Esophagus muscularis mucosa (tissue), 4 donors: ENCODE results near the gene C6orf62. TPM values are rescaled to one million over a fixed set of nuclear protein-coding genes. Genes with fewer than 3 reads are reported as not detected.

Experiments used
- DNase-seq: peaks from one replicate; pipeline ENCODE4 v3.0.0-alpha.2; 2017; ENCODE audit errors: extremely low spot score
- H3K27ac ChIP-seq, 4 donors: fragments of 200-600 bp; sonication (generic); replicated peaks in 1 of 4; 1 replicate in 3 of 4; 2 replicates in 1 of 4; pipeline ENCODE4 v1.5.1; 2016 to 2019; ENCODE audit warnings: mild to moderate bottlenecking in 1 of 4
- H3K27me3 ChIP-seq, 4 donors: fragments of 200-600 bp; sonication (generic); one replicate each; pipeline versions ENCODE4 v1.5.1 to v1.6.0; 2016 to 2019
- H3K36me3 ChIP-seq, 4 donors: fragments of 200-600 bp; sonication (generic); one replicate each; pipeline ENCODE4 v1.5.1; 2016 to 2019
- H3K4me1 ChIP-seq, 4 donors: fragments of 200-600 bp; sonication (generic); one replicate each; pipeline ENCODE4 v1.5.1; 2016 to 2019
- H3K4me3 ChIP-seq, 4 donors: fragments of 200-600 bp; sonication (generic); 1 replicate in 2 of 4; 2 replicates in 2 of 4; pipeline ENCODE4 v1.5.1; 2016 to 2019; ENCODE audit warnings: mild to moderate bottlenecking in 4 of 4, moderate library complexity in 1 of 4
- H3K9me3 ChIP-seq, 4 donors: fragments of 200-600 bp; sonication (generic); 1 replicate in 3 of 4; 2 replicates in 1 of 4; pipeline ENCODE4 v1.5.1; 2016 to 2019
- CTCF ChIP-seq, 3 experiments: fragments of 200-600 bp in 2 of 3; fragments of 450-650 bp in 1 of 3; sonication (generic) in 2 of 3; IDR thresholded peaks; one replicate each; pipeline ENCODE4 v1.5.1; 2017 to 2019; ENCODE audit warnings: antibody characterized with exemption in 3 of 3, mild to moderate bottlenecking in 2 of 3, moderate library complexity in 1 of 3
- EP300 ChIP-seq: sonication (generic); formaldehyde crosslinking; IDR thresholded peaks from one replicate; pipeline ENCODE4 v1.6.1; 2017; ENCODE audit warnings: antibody characterized with exemption
- POLR2A ChIP-seq: fragments of 450-650 bp; IDR thresholded peaks from one replicate; pipeline ENCODE4 v1.6.1; 2017; ENCODE audit warnings: antibody characterized with exemption, moderate library complexity, mild to moderate bottlenecking, low read depth
- POLR2AphosphoS5 ChIP-seq, 2 donors: sonication (generic); formaldehyde crosslinking; IDR thresholded peaks; one replicate each; pipeline ENCODE4 v1.6.1; 2017; ENCODE audit warnings: antibody characterized with exemption in 2 of 2
- WGBS: methylation state at CpG from one replicate; pipeline ENCODE4 v1.1.5; 2018; 5-methylcytosine and 5-hydroxymethylcytosine counted together
- intact Hi-C: fragments of 100-400 bp; cut with DNase I; formaldehyde crosslinking; loops from one replicate; pipeline ENCODE4 v1.15.1; 2023
- total RNA-seq, 4 donors: library from RNA; depleted of rRNA; stranded (reverse); fragments of >200 nt; gene quantifications; one replicate each; pipeline versions ENCODE4 v1.1.0 to v1.2.1, GENCODE V29; 2016

C6orf62 gene
- total RNA-seq, 4 donors from 2014 or later: 30.7 to 50.5 (median 40.9) TPM

GRCh38 chr6:24710519-24711303 is 8.2 kb downstream of the C6orf62 start:
- no peak overlapping the region for H3K27ac ChIP-seq
- 96% methylated on average over 10 of the region's 10 CpGs for WGBS
- no peak for DNase-seq
- H3K9me3 ChIP-seq: no peaks in the 10 kb centered on the region
- no peaks in the 10 kb centered on the region for H3K27me3 ChIP-seq
- peaks cover 31 to 65% (median 56%) of the 10 kb centered on the region in 4 donors for H3K4me1 ChIP-seq
- peaks cover 62 to 100% (median 88%) of the 10 kb centered on the region in 4 donors for H3K36me3 ChIP-seq
- intact Hi-C loops: no loop called here
- no peak for TF ChIP-seq POLR2A
- H3K4me3 ChIP-seq: no peak overlapping the region

- TF ChIP-seq CTCF (IDR thresholded peaks at IDR 0.05) (no peak), POLR2A (no peak), EP300 (no peak), POLR2AphosphoS5 (IDR thresholded peaks at IDR 0.05) (no peak)
- intact Hi-C loops: loop anchor here (10.0 kb wide), 1 partner anchor 284 kb away; no protein-coding TSS in a partner anchor
- 83% methylated on average over 4 of the region's 4 CpGs for WGBS
- H3K9me3 ChIP-seq: no peaks in the 10 kb centered on the region
- H3K27me3 ChIP-seq: no peaks in the 10 kb centered on the region
- H3K36me3 ChIP-seq: peaks cover 72 to 100% (median 93%) of the 10 kb centered on the region in 4 donors
- H3K27ac ChIP-seq: no peak overlapping the region
- DNase-seq: no peak
- no peak overlapping the region for H3K4me3 ChIP-seq
- H3K4me1 ChIP-seq: peaks cover 19 to 50% (median 41%) of the 10 kb centered on the region in 4 donors
These were observed 9.8 kb downstream of the C6orf62 start for GRCh38 chr6:24709014-24709711.

GRCh38 chr6:24708612-24709011 is 10.3 kb downstream of the C6orf62 start:
- intact Hi-C loops: loop anchor here (10.0 kb wide), 1 partner anchor 284 kb away; no protein-coding TSS in a partner anchor
- WGBS: 89% methylated on average over 3 of the region's 3 CpGs
- Histone ChIP-seq H3K27ac (no peak overlapping the region), H3K36me3 (peaks cover 66 to 100% (median 91%) of the 10 kb centered on the region in 4 donors), H3K4me3 (no peak overlapping the region), H3K4me1 (peaks cover 15 to 44% (median 35%) of the 10 kb centered on the region in 4 donors), H3K9me3 (no peaks in the 10 kb centered on the region), H3K27me3 (no peaks in the 10 kb centered on the region)
- no peak for DNase-seq
- TF ChIP-seq CTCF (IDR thresholded peaks at IDR 0.05): no peak
- TF ChIP-seq POLR2AphosphoS5 (IDR thresholded peaks at IDR 0.05): no peak
- no peak for TF ChIP-seq EP300
- no peak for TF ChIP-seq POLR2A

- Histone ChIP-seq H3K4me3 (no peak overlapping the region), H3K4me1 (peaks cover 0 to 8% (median 3%) of the 10 kb centered on the region in 4 donors), H3K36me3 (peaks cover 45 to 93% (median 68%) of the 10 kb centered on the region in 4 donors), H3K9me3 (no peaks in the 10 kb centered on the region), H3K27ac (no peak overlapping the region), H3K27me3 (no peaks in the 10 kb centered on the region)
- DNase-seq: no peak
- intact Hi-C loops: loop anchor here (10.0 kb wide), 1 partner anchor 280 kb away; no protein-coding TSS in a partner anchor
- TF ChIP-seq CTCF (IDR thresholded peaks at IDR 0.05) (no peak), EP300 (no peak), POLR2A (no peak), POLR2AphosphoS5 (IDR thresholded peaks at IDR 0.05) (no peak)
These were observed 14.5 kb downstream of the C6orf62 start for GRCh38 chr6:24704468-24704867.

- Histone ChIP-seq H3K27ac (no peak overlapping the region), H3K9me3 (no peaks in the 10 kb centered on the region), H3K36me3 (peaks cover 30 to 85% (median 60%) of the 10 kb centered on the region in 4 donors), H3K4me1 (no peaks in the 10 kb centered on the region), H3K27me3 (no peaks in the 10 kb centered on the region), H3K4me3 (no peak overlapping the region)
- DNase-seq: no peak
- intact Hi-C loops: loop anchor here (10.0 kb wide), 1 partner anchor 278 kb away; no protein-coding TSS in a partner anchor
- TF ChIP-seq POLR2AphosphoS5 (IDR thresholded peaks at IDR 0.05) (no peak), POLR2A (no peak)
- 86% methylated on average over 4 of the region's 4 CpGs for WGBS
These were observed 16.2 kb downstream of the C6orf62 start for GRCh38 chr6:24702720-24703282.
